Vagina (tissue), 2 donors: ENCODE measurements around the gene ADAMTS7. TPM values are rescaled to one million over a fixed set of nuclear protein-coding genes. Genes with fewer than 3 reads are reported as not detected.

Experiments
- DNase-seq, 2 donors: peaks; one replicate each; pipeline ENCODE4 v3.0.0-alpha.2; 2017; ENCODE audit errors: extremely low spot score in 2 of 2
- H3K27ac ChIP-seq: fragments of 200-600 bp; sonication (generic); one replicate; pipeline ENCODE4 v1.5.1; 2019
- H3K27me3 ChIP-seq: fragments of 200-600 bp; sonication (generic); one replicate; pipeline ENCODE4 v1.5.1; 2019
- H3K36me3 ChIP-seq, 2 donors: fragments of 200-600 bp; sonication (generic); one replicate each; pipeline ENCODE4 v1.5.1; 2017 to 2019
- H3K4me1 ChIP-seq: fragments of 200-600 bp; sonication (generic); one replicate; pipeline ENCODE4 v1.5.1; 2019
- H3K4me3 ChIP-seq, 2 donors: fragments of 200-600 bp; sonication (generic); 1 replicate in 1 of 2; 2 replicates in 1 of 2; pipeline ENCODE4 v1.5.1; 2016 to 2019
- H3K9me3 ChIP-seq: fragments of 200-600 bp; sonication (generic); one replicate; pipeline ENCODE4 v1.5.1; 2019
- CTCF ChIP-seq, 3 experiments: fragments of 450-650 bp in 2 of 3; fragments of 200-600 bp in 1 of 3; sonication (generic) in 1 of 3; IDR thresholded peaks; one replicate each; pipeline ENCODE4 v1.5.1; 2017 to 2019; ENCODE audit warnings: antibody characterized with exemption in 3 of 3, mild to moderate bottlenecking in 2 of 3, moderate library complexity in 2 of 3
- POLR2A ChIP-seq, 2 donors: fragments of 450-650 bp; IDR thresholded peaks; one replicate each; pipeline ENCODE4 v1.6.1; 2017; ENCODE audit warnings: antibody characterized with exemption in 2 of 2, mild to moderate bottlenecking in 2 of 2, moderate library complexity in 2 of 2
- POLR2AphosphoS5 ChIP-seq, 2 donors: sonication (generic); formaldehyde crosslinking; IDR thresholded peaks; one replicate each; pipeline ENCODE4 v1.9.0; 2017; ENCODE audit warnings: antibody characterized with exemption in 2 of 2, mild to moderate bottlenecking in 2 of 2, low read depth in 1 of 2; ENCODE audit not compliant: insufficient read depth in 1 of 2
- intact Hi-C: fragments of 100-400 bp; cut with DNase I; formaldehyde crosslinking; loops from one replicate; pipeline ENCODE4 v1.15.1; 2023
- total RNA-seq: library from RNA; depleted of rRNA; stranded (reverse); fragments of >200 nt; gene quantifications from one replicate; pipeline ENCODE4 v1.2.3, GENCODE V29; 2016

Gene ADAMTS7
- total RNA-seq, result 2.5 TPM

- peak within 1 kb of the TSS; percentile 79 for H3K27ac ChIP-seq
- H3K27me3 ChIP-seq, result no peaks in the 10 kb centered on the region
- intact Hi-C loops, result no loop called here
- no peak for TF ChIP-seq POLR2A (IDR thresholded peaks at IDR 0.05)
- peak; percentile 19 to 51 (median 42) for TF ChIP-seq CTCF (IDR thresholded peaks at IDR 0.05)
- TF ChIP-seq POLR2AphosphoS5 (IDR thresholded peaks at IDR 0.05; ENCODE audit: insufficient read depth in 1 of 2, low read depth in 1 of 2), result peak in 1 of 2 donors; percentile 25
- H3K9me3 ChIP-seq, result no peaks in the 10 kb centered on the region
- no peak for DNase-seq
- no peaks in the 10 kb centered on the region for H3K36me3 ChIP-seq
- H3K4me3 ChIP-seq, result peak within 1 kb of the TSS; percentile 65 to 85
- H3K4me1 ChIP-seq, result peaks cover 24% of the 10 kb centered on the region
These were observed at the start of gene ADAMTS7 for GRCh38 chr15:78811124-78811824. Gene ADAMTS7, minus strand, starts transcription at chr15:78811464. Its CDS starts 244 bp downstream, at chr15:78811220.

- peak overlapping the region; percentile 77 for H3K27ac ChIP-seq
- H3K4me3 ChIP-seq, result peak overlapping the region; percentile 44 to 45
- no peaks in the 10 kb centered on the region for H3K36me3 ChIP-seq
- H3K4me1 ChIP-seq, result no peaks in the 10 kb centered on the region
- intact Hi-C loops, result no loop called here
- H3K27me3 ChIP-seq, result no peaks in the 10 kb centered on the region
- DNase-seq, result no peak
- H3K9me3 ChIP-seq, result no peaks in the 10 kb centered on the region
- TF ChIP-seq POLR2A (IDR thresholded peaks at IDR 0.05), result no peak
- TF ChIP-seq CTCF (IDR thresholded peaks at IDR 0.05), result peak; percentile 39 to 61 (median 49)
- peak; percentile 15 to 49 for TF ChIP-seq POLR2AphosphoS5 (IDR thresholded peaks at IDR 0.05; ENCODE audit: insufficient read depth in 1 of 2, low read depth in 1 of 2)
These were observed 48.9 kb upstream of the ADAMTS7 start for GRCh38 chr15:78859971-78860719.

GRCh38 chr15:78855746-78856145, 44.5 kb upstream of the ADAMTS7 start:
- H3K36me3 ChIP-seq, result no peaks in the 10 kb centered on the region
- TF ChIP-seq CTCF (IDR thresholded peaks at IDR 0.05), result no peak
- TF ChIP-seq POLR2AphosphoS5 (IDR thresholded peaks at IDR 0.05; ENCODE audit: insufficient read depth in 1 of 2, low read depth in 1 of 2), result no peak
- no peak for TF ChIP-seq POLR2A (IDR thresholded peaks at IDR 0.05)
- H3K4me3 ChIP-seq, result no peak overlapping the region
- no peaks in the 10 kb centered on the region for H3K4me1 ChIP-seq
- no peak overlapping the region for H3K27ac ChIP-seq
- DNase-seq, result no peak
- H3K27me3 ChIP-seq, result no peaks in the 10 kb centered on the region
- H3K9me3 ChIP-seq, result no peaks in the 10 kb centered on the region
- intact Hi-C loops, result no loop called here

- H3K4me1 ChIP-seq, result no peaks in the 10 kb centered on the region
- no peaks in the 10 kb centered on the region for H3K36me3 ChIP-seq
- no peaks in the 10 kb centered on the region for H3K9me3 ChIP-seq
- no peak for DNase-seq
- TF ChIP-seq CTCF (IDR thresholded peaks at IDR 0.05), result no peak
- no peak for TF ChIP-seq POLR2A (IDR thresholded peaks at IDR 0.05)
- no peak for TF ChIP-seq POLR2AphosphoS5 (IDR thresholded peaks at IDR 0.05; ENCODE audit: insufficient read depth in 1 of 2, low read depth in 1 of 2)
- H3K27me3 ChIP-seq, result no peaks in the 10 kb centered on the region
- intact Hi-C loops, result no loop called here
- no peak overlapping the region for H3K27ac ChIP-seq
- no peak overlapping the region for H3K4me3 ChIP-seq
These were observed 43.6 kb upstream of the ADAMTS7 start for GRCh38 chr15:78854833-78855372.
